OCI-LY1 (cell line): Measurements from ENCODE around the gene WDSUB1.

Experiments used
- H2AFZ ChIP-seq: fragments of 200-600 bp; sonication (generic), shearing (Covaris generic); 2 replicates; pipeline ENCODE4 v1.6.0; 2014; ENCODE audit warnings: antibody characterized with exemption, mild to moderate bottlenecking, low read length
- H3F3A ChIP-seq: fragments of 200-600 bp; sonication (generic), shearing (Covaris generic); 2 replicates; pipeline ENCODE4 v1.6.0; 2014; ENCODE audit warnings: mild to moderate bottlenecking, antibody characterized with exemption, low read length, moderate library complexity; ENCODE audit not compliant: insufficient read depth
- H3K27ac ChIP-seq: fragments of 200-600 bp; sonication (generic); 2 replicates; pipeline ENCODE4 v1.5.1; 2014; ENCODE audit warnings: low read length, mixed run types, mild to moderate bottlenecking, low read depth; ENCODE audit not compliant: poor library complexity, severe bottlenecking
- H3K27me3 ChIP-seq: fragments of 200-600 bp; sonication (generic); 2 replicates; pipeline ENCODE4 v1.6.0; 2014; ENCODE audit warnings: antibody characterized with exemption, mild to moderate bottlenecking, low read length, moderate library complexity; ENCODE audit not compliant: insufficient read depth
- H3K36me3 ChIP-seq: fragments of 200-600 bp; sonication (generic); 2 replicates; pipeline ENCODE4 v1.6.1; 2014; ENCODE audit warnings: mild to moderate bottlenecking, antibody characterized with exemption, low read length, moderate library complexity, mixed read lengths; ENCODE audit not compliant: insufficient read depth
- H3K4me1 ChIP-seq: fragments of 200-600 bp; sonication (generic); 2 replicates; pipeline ENCODE4 v1.5.1; 2014; ENCODE audit warnings: mild to moderate bottlenecking, low read length, moderate library complexity; ENCODE audit not compliant: insufficient read depth, severe bottlenecking
- H3K4me2 ChIP-seq: fragments of 200-600 bp; sonication (generic), shearing (Covaris generic); 2 replicates; pipeline ENCODE4 v1.6.1; 2014; ENCODE audit warnings: low read length
- H3K4me3 ChIP-seq: fragments of 200-600 bp; sonication (generic); 2 replicates; pipeline ENCODE4 v1.5.1; 2014; ENCODE audit warnings: low read length, low read depth, mild to moderate bottlenecking, mixed read lengths; ENCODE audit not compliant: poor library complexity, severe bottlenecking
- H3K79me2 ChIP-seq: fragments of 200-600 bp; shearing (Covaris generic); 2 replicates; pipeline ENCODE4 v1.6.1; 2016; ENCODE audit warnings: mixed run types, low read length, mixed read lengths; ENCODE audit not compliant: insufficient read depth
- H3K9ac ChIP-seq: fragments of 200-600 bp; sonication (generic), shearing (Covaris generic); 2 replicates; pipeline ENCODE4 v1.6.1; 2014; ENCODE audit warnings: mild to moderate bottlenecking, low read length, mixed read lengths
- H3K9me2 ChIP-seq: fragments of 200-600 bp; sonication (generic), shearing (Covaris generic); 2 replicates; pipeline ENCODE4 v1.6.1; 2014; ENCODE audit warnings: low read depth, mild to moderate bottlenecking, low read length, mixed read lengths
- H3K9me3 ChIP-seq: fragments of 200-600 bp; shearing (Covaris generic); 2 replicates; pipeline ENCODE4 v1.6.1; 2014; ENCODE audit warnings: low read length, mixed read lengths
- H4K20me1 ChIP-seq: fragments of 200-600 bp; sonication (generic), shearing (Covaris generic); 2 replicates; pipeline ENCODE4 v1.6.0; 2016; ENCODE audit warnings: mild to moderate bottlenecking, low read length; ENCODE audit not compliant: insufficient read depth
- CTCF ChIP-seq: fragments of 200-600 bp; sonication (generic), shearing (Covaris generic); IDR thresholded peaks from 2 replicates; pipeline ENCODE4 v1.5.1; 2017; ENCODE audit warnings: mild to moderate bottlenecking, antibody characterized with exemption, low read length, moderate library complexity, mixed read lengths
- EZH2 ChIP-seq: fragments of 200-600 bp; sonication (generic), shearing (Covaris generic); IDR thresholded peaks from 2 replicates; pipeline ENCODE4 v1.8.0; 2017; ENCODE audit warnings: borderline replicate concordance, mixed run types, mild to moderate bottlenecking, antibody characterized with exemption, low read length, moderate library complexity, mixed read lengths

WDSUB1 gene

GRCh38 chr2:159298967-159299366 lies 12.5 kb upstream of the WDSUB1 start:
- peaks cover 4% of the 10 kb centered on the region for H3K4me1 ChIP-seq
- H3F3A ChIP-seq, result 0 out of 2 replicates have a peak, but pooled peaks cover 3% of the 10 kb centered on the region
- H3K36me3 ChIP-seq, result no peaks in the 10 kb centered on the region
- H3K9me2 ChIP-seq, result no peaks in the 10 kb centered on the region
- no peak for TF ChIP-seq EZH2
- no peak for TF ChIP-seq CTCF
- H3K4me3 ChIP-seq, result no peak overlapping the region
- H2AFZ ChIP-seq, result no peak overlapping the region
- H3K4me2 ChIP-seq, result no peak overlapping the region
- no peaks in the 10 kb centered on the region for H3K79me2 ChIP-seq
- no peaks in the 10 kb centered on the region for H3K9me3 ChIP-seq
- H3K9ac ChIP-seq, result no peak overlapping the region
- no peaks in the 10 kb centered on the region for H3K27me3 ChIP-seq
- no peaks in the 10 kb centered on the region for H4K20me1 ChIP-seq
- H3K27ac ChIP-seq, result no peak overlapping the region

GRCh38 chr2:159297042-159297707 lies 10.7 kb upstream of the WDSUB1 start:
- no peak overlapping the region for H2AFZ ChIP-seq
- no peak for TF ChIP-seq EZH2
- TF ChIP-seq CTCF, result no peak
- H3K9ac ChIP-seq, result no peak overlapping the region
- H3K27me3 ChIP-seq, result no peaks in the 10 kb centered on the region
- H4K20me1 ChIP-seq, result no peaks in the 10 kb centered on the region
- H3K4me3 ChIP-seq, result no peak overlapping the region
- no peak overlapping the region for H3K4me2 ChIP-seq
- H3K27ac ChIP-seq, result no peak overlapping the region
- peaks cover 7% of the 10 kb centered on the region for H3K4me1 ChIP-seq
- H3K9me3 ChIP-seq, result no peaks in the 10 kb centered on the region
- no peaks in the 10 kb centered on the region for H3K9me2 ChIP-seq
- H3F3A ChIP-seq, result 0 out of 2 replicates have a peak, but pooled peaks cover 3% of the 10 kb centered on the region
- no peaks in the 10 kb centered on the region for H3K36me3 ChIP-seq
- no peaks in the 10 kb centered on the region for H3K79me2 ChIP-seq

- Histone ChIP-seq H3K27me3 (no peaks in the 10 kb centered on the region), H4K20me1 (no peaks in the 10 kb centered on the region), H2AFZ (peak overlapping the region; percentile 50), H3K4me2 (no peak overlapping the region), H3K36me3 (no peaks in the 10 kb centered on the region), H3F3A (no peaks in the 10 kb centered on the region), H3K4me3 (no peak overlapping the region), H3K4me1 (peaks cover 36% of the 10 kb centered on the region), H3K9me2 (no peaks in the 10 kb centered on the region), H3K79me2 (no peaks in the 10 kb centered on the region), H3K27ac (no peak overlapping the region), H3K9me3 (no peaks in the 10 kb centered on the region), H3K9ac (no peak overlapping the region)
- TF ChIP-seq CTCF, result no peak
- TF ChIP-seq EZH2, result no peak
Measured at GRCh38 chr2:159292157-159292556, 5.7 kb upstream of the WDSUB1 start.
